SK-N-SH (cell line): ENCODE data around the gene SDR39U1. TPM values are rescaled to one million over a fixed set of nuclear protein-coding genes. Genes with fewer than 3 reads are reported as not detected.

Experiments used
- CTCF ChIA-PET: fragments of 300-600, 350-600 bp; formaldehyde crosslinking; extraction: SDS; loops from one replicate; lab custom pipeline; 2021; lab: Yijun Ruan, JAX
- POLR2A ChIA-PET: fragments of 350-600 bp; sonication (Branson Sonifier 250); formaldehyde crosslinking; extraction: SDS; loops from one replicate; lab custom pipeline; 2020; ENCODE audit warnings: antibody characterized with exemption, inconsistent platforms; lab: Yijun Ruan, JAX
- DNase-seq: peaks from one replicate; pipeline ENCODE4 v3.0.0; 2012
- H2AFZ ChIP-seq: fragments of 200-600 bp; sonication (generic); 2 replicates; pipeline ENCODE4 v1.8.1; 2016; ENCODE audit warnings: antibody characterized with exemption, mild to moderate bottlenecking, low read depth
- H3F3A ChIP-seq: fragments of 200-600 bp; sonication (generic); replicated peaks from 2 replicates; pipeline ENCODE3; 2016; ENCODE audit warnings: antibody characterized with exemption, mild to moderate bottlenecking; ENCODE audit not compliant: insufficient read depth
- H3K27ac ChIP-seq, 2 experiments: fragments of 200-500 bp in 1 of 2; fragments of 200-600 bp in 1 of 2; sonication (Bioruptor generic) in 1 of 2; sonication (generic), shearing (Covaris generic) in 1 of 2; 2 replicates each; pipeline versions ENCODE4 v1.5.1 to v1.6.1; 2014 to 2016; ENCODE audit warnings: low read depth in 2 of 2, inconsistent platforms in 1 of 2, low read length in 1 of 2, mild to moderate bottlenecking in 1 of 2, mixed read lengths in 1 of 2
- H3K27me3 ChIP-seq: fragments of 200-600 bp; sonication (generic), shearing (Covaris generic); 2 replicates; pipeline ENCODE4 v1.6.1; 2016; ENCODE audit warnings: mixed run types; ENCODE audit not compliant: insufficient read depth
- H3K36me3 ChIP-seq, 2 experiments: fragments of 200-500 bp in 1 of 2; fragments of 200-600 bp in 1 of 2; sonication (Bioruptor generic) in 1 of 2; sonication (generic) in 1 of 2; replicated peaks in 1 of 2; 2 replicates each; pipeline versions ENCODE3 to v1.5.1; 2014 to 2016; ENCODE audit warnings: low read length in 1 of 2, mild to moderate bottlenecking in 1 of 2; ENCODE audit not compliant: insufficient read depth in 2 of 2, control insufficient read depth in 1 of 2
- H3K4me1 ChIP-seq, 2 experiments: fragments of 200-500 bp in 1 of 2; fragments of 200-600 bp in 1 of 2; sonication (Bioruptor generic) in 1 of 2; sonication (generic), shearing (Covaris generic) in 1 of 2; 2 replicates each; pipeline versions ENCODE4 v1.5.1 to v1.6.1; 2014 to 2016; ENCODE audit warnings: low read depth in 1 of 2, low read length in 1 of 2, mixed run types in 1 of 2; ENCODE audit not compliant: insufficient read depth in 2 of 2, control insufficient read depth in 1 of 2
- H3K4me2 ChIP-seq: fragments of 200-600 bp; sonication (generic), shearing (Covaris generic); 2 replicates; pipeline ENCODE4 v1.6.1; 2017; ENCODE audit warnings: mixed run types
- H3K4me3 ChIP-seq, 2 experiments: fragments of 200-500 bp in 1 of 2; fragments of 200-600 bp in 1 of 2; sonication (Bioruptor generic) in 1 of 2; sonication (generic), shearing (Covaris generic) in 1 of 2; 2 replicates each; pipeline versions ENCODE4 v1.5.1 to v1.8.1; 2014 to 2016; ENCODE audit warnings: low read depth in 2 of 2, inconsistent platforms in 1 of 2, low read length in 1 of 2, mild to moderate bottlenecking in 1 of 2, mixed read lengths in 1 of 2, moderate library complexity in 1 of 2
- H3K79me2 ChIP-seq: fragments of 200-600 bp; sonication (generic); 2 replicates; pipeline ENCODE4 v1.8.1; 2017; ENCODE audit warnings: mild to moderate bottlenecking; ENCODE audit not compliant: insufficient read depth
- H3K9ac ChIP-seq: fragments of 200-600 bp; sonication (generic); 2 replicates; pipeline ENCODE4 v1.6.1; 2017; ENCODE audit warnings: mixed run types
- H3K9me2 ChIP-seq: fragments of 200-600 bp; sonication (generic); 2 replicates; pipeline ENCODE4 v1.6.1; 2017; ENCODE audit warnings: mixed run types
- H3K9me3 ChIP-seq: fragments of 200-600 bp; sonication (generic); 2 replicates; pipeline ENCODE4 v1.6.1; 2017; ENCODE audit warnings: mixed run types, mild to moderate bottlenecking, moderate library complexity
- H4K20me1 ChIP-seq: fragments of 200-600 bp; sonication (generic); 2 replicates; pipeline ENCODE4 v1.6.1; 2017; ENCODE audit warnings: mild to moderate bottlenecking, mixed run types; ENCODE audit not compliant: insufficient read depth
- CHD2 ChIP-seq: fragments of 150-350 bp; IDR thresholded peaks from 2 replicates; pipeline ENCODE4 v1.6.1; 2018; ENCODE audit warnings: low read length; ENCODE audit not compliant: partially characterized antibody
- CTCF ChIP-seq: fragments of 200-600 bp; sonication (generic); IDR thresholded peaks from 2 replicates; pipeline ENCODE4 v1.6.1; 2017; ENCODE audit warnings: antibody characterized with exemption, mild to moderate bottlenecking, moderate library complexity
- EP300 ChIP-seq, 2 experiments: IDR thresholded peaks; 2 replicates each; pipeline versions ENCODE4 v1.4.0 to v1.6.1; 2012; ENCODE audit warnings: borderline replicate concordance in 1 of 2, low read depth in 1 of 2, low read length in 1 of 2
- FOSL2 ChIP-seq: IDR thresholded peaks from 2 replicates; pipeline ENCODE4 v1.4.0; 2012; ENCODE audit warnings: low read depth, mild to moderate bottlenecking, moderate library complexity, borderline replicate concordance
- FOXJ3 ChIP-seq: sonication (generic); formaldehyde crosslinking; IDR thresholded peaks from 2 replicates; pipeline ENCODE4 v1.5.1; 2020; ENCODE audit warnings: mild to moderate bottlenecking, missing genetic modification reagents
- FOXM1 ChIP-seq: IDR thresholded peaks from 2 replicates; pipeline ENCODE4 v1.4.0; 2012; ENCODE audit warnings: low read depth, mild to moderate bottlenecking
- GABPA ChIP-seq: IDR thresholded peaks from 2 replicates; pipeline ENCODE4 v1.4.0; 2012; ENCODE audit warnings: low read depth, mild to moderate bottlenecking
- JUND ChIP-seq: IDR thresholded peaks from 2 replicates; pipeline ENCODE4 v1.4.0; 2012
- NFIC ChIP-seq: IDR thresholded peaks from 2 replicates; pipeline ENCODE4 v1.4.0; 2012; ENCODE audit warnings: borderline replicate concordance
- NRF1 ChIP-seq: IDR thresholded peaks from 2 replicates; pipeline ENCODE4 v1.6.1; 2012; ENCODE audit warnings: low read depth, mild to moderate bottlenecking, low read length
- POLR2AphosphoS5 ChIP-seq: IDR thresholded peaks from 2 replicates; pipeline ENCODE4 v1.6.1; 2012; ENCODE audit warnings: low read depth, low read length
- RAD21 ChIP-seq: IDR thresholded peaks from 2 replicates; pipeline ENCODE4 v1.6.1; 2012; ENCODE audit warnings: mild to moderate bottlenecking, low read length
- RCOR1 ChIP-seq: fragments of 150-350 bp; IDR thresholded peaks from 2 replicates; pipeline ENCODE4 v1.6.1; 2017; ENCODE audit warnings: antibody characterized with exemption, low read length
- RXRA ChIP-seq: IDR thresholded peaks from 2 replicates; pipeline ENCODE4 v1.4.0; 2012; ENCODE audit warnings: low read depth, mild to moderate bottlenecking, borderline replicate concordance
- SMC3 ChIP-seq: IDR thresholded peaks from 2 replicates; pipeline ENCODE4 v1.6.1; 2012; ENCODE audit warnings: low read depth, low read length, improper control_type of control experiment
- TAF1 ChIP-seq: IDR thresholded peaks from 2 replicates; pipeline ENCODE4 v1.6.1; 2012; ENCODE audit warnings: low read depth, mild to moderate bottlenecking, low read length, moderate library complexity, borderline replicate concordance
- TEAD4 ChIP-seq: IDR thresholded peaks from 2 replicates; pipeline ENCODE4 v1.4.0; 2012; ENCODE audit warnings: mild to moderate bottlenecking, borderline replicate concordance; ENCODE audit not compliant: insufficient read depth
- YY1 ChIP-seq: IDR thresholded peaks from 2 replicates; pipeline ENCODE4 v1.4.0; 2012; ENCODE audit warnings: low read depth, mild to moderate bottlenecking
- WGBS: methylation state at CpG from one replicate; pipeline ENCODE4 v1.1.6; 2017; ENCODE audit warnings: low lambda C conversion rate; 5-methylcytosine and 5-hydroxymethylcytosine counted together
- polyA plus RNA-seq, 3 experiments: library from polyadenylated mRNA; depleted of rRNA; stranded (reverse); fragments of >200 nt; gene quantifications; 2 replicates each; pipeline ENCODE4 v1.2.3, GENCODE V29; 2012
- TF ChIP-seq, protein P1 (sequence below): IDR thresholded peaks from 2 replicates; pipeline ENCODE4 v1.4.0; 2012; ENCODE audit warnings: low read depth, borderline replicate concordance
- TF ChIP-seq, protein P2 (sequence below): fragments of 150-350 bp; IDR thresholded peaks from 2 replicates; pipeline ENCODE4 v1.6.1; 2016; ENCODE audit warnings: mild to moderate bottlenecking, low read depth, low read length
- TF ChIP-seq, protein P3 (sequence below): IDR thresholded peaks from 2 replicates; pipeline ENCODE4; 2012
- TF ChIP-seq, protein P4 (sequence below): fragments of 150-350 bp; IDR thresholded peaks from 2 replicates; pipeline ENCODE4 v1.6.1; 2017; ENCODE audit warnings: antibody characterized with exemption, low read length, low read depth, borderline replicate concordance

SDR39U1 gene
- polyA plus RNA-seq, 1 of the 3 experiments (the other 2 are of a cell fraction), result 81.8 TPM

DNA sequence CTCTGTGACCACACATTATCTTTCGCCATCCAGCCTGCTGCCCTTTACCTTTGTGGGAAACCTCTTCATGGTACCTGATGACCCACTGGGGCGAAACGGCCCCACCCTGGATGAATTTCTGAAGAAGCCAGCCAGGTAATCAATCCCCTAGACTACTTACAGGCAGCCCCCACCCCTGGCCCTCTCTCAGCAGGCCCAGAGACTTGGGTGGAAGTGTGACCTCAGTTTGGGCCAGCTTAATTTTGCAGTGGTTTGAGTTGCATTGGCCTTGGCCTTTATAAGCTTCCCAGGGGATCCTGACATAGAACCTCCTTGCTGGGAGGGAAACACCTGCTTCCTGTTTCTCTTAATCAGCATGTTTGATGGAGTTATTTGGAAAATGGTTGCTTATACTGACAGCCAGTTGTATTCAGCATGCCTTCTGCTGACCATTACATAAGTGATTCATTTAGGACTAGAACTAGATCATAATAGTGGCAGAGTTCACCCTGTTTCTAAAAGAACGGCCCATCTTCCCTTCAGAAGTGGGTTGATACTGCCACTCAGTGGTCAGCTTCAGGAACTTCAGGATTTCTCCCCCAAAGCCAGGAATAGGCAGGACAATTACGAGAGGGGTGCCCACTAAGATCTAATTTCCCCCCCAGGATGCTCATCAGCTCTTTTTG is 6.1 kb downstream of the SDR39U1 start:
- peak; percentile 24; the same call in 1 of the 2 replicates for TF ChIP-seq POLR2AphosphoS5
- no peak for TF ChIP-seq CHD2
- no peak for TF ChIP-seq NRF1
- TF ChIP-seq NFIC, result no peak
- TF ChIP-seq FOXM1, result no peak
- TF ChIP-seq, protein P1, sequence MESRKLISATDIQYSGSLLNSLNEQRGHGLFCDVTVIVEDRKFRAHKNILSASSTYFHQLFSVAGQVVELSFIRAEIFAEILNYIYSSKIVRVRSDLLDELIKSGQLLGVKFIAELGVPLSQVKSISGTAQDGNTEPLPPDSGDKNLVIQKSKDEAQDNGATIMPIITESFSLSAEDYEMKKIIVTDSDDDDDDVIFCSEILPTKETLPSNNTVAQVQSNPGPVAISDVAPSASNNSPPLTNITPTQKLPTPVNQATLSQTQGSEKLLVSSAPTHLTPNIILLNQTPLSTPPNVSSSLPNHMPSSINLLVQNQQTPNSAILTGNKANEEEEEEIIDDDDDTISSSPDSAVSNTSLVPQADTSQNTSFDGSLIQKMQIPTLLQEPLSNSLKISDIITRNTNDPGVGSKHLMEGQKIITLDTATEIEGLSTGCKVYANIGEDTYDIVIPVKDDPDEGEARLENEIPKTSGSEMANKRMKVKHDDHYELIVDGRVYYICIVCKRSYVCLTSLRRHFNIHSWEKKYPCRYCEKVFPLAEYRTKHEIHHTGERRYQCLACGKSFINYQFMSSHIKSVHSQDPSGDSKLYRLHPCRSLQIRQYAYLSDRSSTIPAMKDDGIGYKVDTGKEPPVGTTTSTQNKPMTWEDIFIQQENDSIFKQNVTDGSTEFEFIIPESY, result no peak
- TF ChIP-seq, protein P2, sequence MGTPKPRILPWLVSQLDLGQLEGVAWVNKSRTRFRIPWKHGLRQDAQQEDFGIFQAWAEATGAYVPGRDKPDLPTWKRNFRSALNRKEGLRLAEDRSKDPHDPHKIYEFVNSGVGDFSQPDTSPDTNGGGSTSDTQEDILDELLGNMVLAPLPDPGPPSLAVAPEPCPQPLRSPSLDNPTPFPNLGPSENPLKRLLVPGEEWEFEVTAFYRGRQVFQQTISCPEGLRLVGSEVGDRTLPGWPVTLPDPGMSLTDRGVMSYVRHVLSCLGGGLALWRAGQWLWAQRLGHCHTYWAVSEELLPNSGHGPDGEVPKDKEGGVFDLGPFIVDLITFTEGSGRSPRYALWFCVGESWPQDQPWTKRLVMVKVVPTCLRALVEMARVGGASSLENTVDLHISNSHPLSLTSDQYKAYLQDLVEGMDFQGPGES, result no peak
- TF ChIP-seq YY1, result no peak
- no peak for TF ChIP-seq FOSL2
- no peak for TF ChIP-seq EP300 (IDR thresholded peaks at IDR 0.05; ENCODE audit: borderline replicate concordance in 1 of 2, low read depth in 1 of 2, low read length in 1 of 2)
- no peak for TF ChIP-seq TAF1
- peak; percentile 67 for TF ChIP-seq SMC3
- no peak for TF ChIP-seq GABPA
- TF ChIP-seq TEAD4, result no peak
- TF ChIP-seq RCOR1, result no peak
- peak; percentile 80 for TF ChIP-seq CTCF
- no peak for TF ChIP-seq FOXJ3 (CRISPR knock-in tag)
- TF ChIP-seq RXRA, result no peak
- TF ChIP-seq, protein P3, sequence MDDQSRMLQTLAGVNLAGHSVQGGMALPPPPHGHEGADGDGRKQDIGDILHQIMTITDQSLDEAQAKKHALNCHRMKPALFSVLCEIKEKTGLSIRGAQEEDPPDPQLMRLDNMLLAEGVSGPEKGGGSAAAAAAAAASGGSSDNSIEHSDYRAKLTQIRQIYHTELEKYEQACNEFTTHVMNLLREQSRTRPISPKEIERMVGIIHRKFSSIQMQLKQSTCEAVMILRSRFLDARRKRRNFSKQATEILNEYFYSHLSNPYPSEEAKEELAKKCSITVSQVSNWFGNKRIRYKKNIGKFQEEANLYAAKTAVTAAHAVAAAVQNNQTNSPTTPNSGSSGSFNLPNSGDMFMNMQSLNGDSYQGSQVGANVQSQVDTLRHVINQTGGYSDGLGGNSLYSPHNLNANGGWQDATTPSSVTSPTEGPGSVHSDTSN, result no peak
- TF ChIP-seq JUND, result no peak
- TF ChIP-seq RAD21, result peak; percentile 89
- TF ChIP-seq, protein P4, sequence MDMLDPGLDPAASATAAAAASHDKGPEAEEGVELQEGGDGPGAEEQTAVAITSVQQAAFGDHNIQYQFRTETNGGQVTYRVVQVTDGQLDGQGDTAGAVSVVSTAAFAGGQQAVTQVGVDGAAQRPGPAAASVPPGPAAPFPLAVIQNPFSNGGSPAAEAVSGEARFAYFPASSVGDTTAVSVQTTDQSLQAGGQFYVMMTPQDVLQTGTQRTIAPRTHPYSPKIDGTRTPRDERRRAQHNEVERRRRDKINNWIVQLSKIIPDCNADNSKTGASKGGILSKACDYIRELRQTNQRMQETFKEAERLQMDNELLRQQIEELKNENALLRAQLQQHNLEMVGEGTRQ, result no peak
- Histone ChIP-seq H3F3A (peaks cover 31% of the 10 kb centered on the region), H3K9ac (no peak overlapping the region), H3K36me3 (peaks cover 48 to 77% of the 10 kb centered on the region in 2 experiments), H3K79me2 (peaks cover 38% of the 10 kb centered on the region), H4K20me1 (peaks cover 16% of the 10 kb centered on the region), H3K4me2 (no peak overlapping the region), H3K27ac (peak overlapping the region in 1 of 2 experiments; percentile 4; a peak in 2 of 4 replicates), H3K9me2 (no peaks in the 10 kb centered on the region), H2AFZ (no peak overlapping the region), H3K4me1 (peaks cover 9 to 22% of the 10 kb centered on the region in 2 experiments; a peak in 3 of 4 replicates), H3K27me3 (no peaks in the 10 kb centered on the region), H3K9me3 (no peaks in the 10 kb centered on the region), H3K4me3 (peak overlapping the region in 1 of 2 experiments; percentile 21; a peak in 1 of 4 replicates)
- CTCF ChIA-PET, result interaction anchor here (0.7 to 16.4 kb wide), 36 partner anchors 8 to 357 kb away, joined by 3 to 445 read pairs (median 8); partner anchors contain the start of genes ADCY4, CIDEB, DHRS1 and LTB4R
- POLR2A ChIA-PET, result interaction anchor here (0.6 to 2.2 kb wide), 8 partner anchors 70 to 883 kb away, joined by 3 to 14 read pairs (median 4); partner anchors contain the start of genes CIDEB, MDP1 and TINF2
- peak; percentile 83 for DNase-seq
- 48% methylated on average over 3 of the region's 5 CpGs for WGBS
